HG03521 (cell line): Measurements from ENCODE around the gene HIVEP1.
A peak's percentile ranks its signal among the peaks of the same experiment; 100 is the strongest.

Experiments
- ATAC-seq: cut with Tn5 transposase; IDR thresholded peaks from one replicate; pipeline ENCODE4 v1.9.1; 2021; ENCODE audit warnings: mild to moderate bottlenecking, moderate library complexity; ENCODE audit not compliant: unreplicated experiment

The HIVEP1 gene

GRCh38 chr6:12047792-12048432, 35.8 kb downstream of the HIVEP1 start:
- no peak for ATAC-seq

- no peak for ATAC-seq
These were observed 36.5 kb downstream of the HIVEP1 start for GRCh38 chr6:12048609-12049008.

- no peak for ATAC-seq
These were observed 37.1 kb downstream of the HIVEP1 start for GRCh38 chr6:12049165-12049564.

GRCh38 chr6:12051861-12052368, 39.8 kb downstream of the HIVEP1 start:
- ATAC-seq, result peak; percentile 87

- ATAC-seq, result no peak
These were observed 46.3 kb downstream of the HIVEP1 start for GRCh38 chr6:12058172-12058961.

GRCh38 chr6:12060780-12061609, 48.9 kb downstream of the HIVEP1 start:
- peak; percentile 64 for ATAC-seq

- no peak for ATAC-seq
These were observed 50.5 kb downstream of the HIVEP1 start for GRCh38 chr6:12062605-12063004.

GRCh38 chr6:12064131-12064530, 52.0 kb downstream of the HIVEP1 start:
- no peak for ATAC-seq

GRCh38 chr6:12064538-12065071, 52.5 kb downstream of the HIVEP1 start:
- no peak for ATAC-seq

- ATAC-seq, result no peak
These were observed 53.4 kb downstream of the HIVEP1 start for GRCh38 chr6:12065321-12066140.

GRCh38 chr6:12066297-12066696, 54.2 kb downstream of the HIVEP1 start:
- ATAC-seq, result no peak

GRCh38 chr6:12068899-12069557, 56.9 kb downstream of the HIVEP1 start:
- ATAC-seq, result no peak

- ATAC-seq, result no peak
These were observed 57.9 kb downstream of the HIVEP1 start for GRCh38 chr6:12069891-12070529.

- no peak for ATAC-seq
These were observed 59.0 kb downstream of the HIVEP1 start for GRCh38 chr6:12071064-12071615.

- ATAC-seq, result no peak
These were observed 63.0 kb downstream of the HIVEP1 start for GRCh38 chr6:12075067-12075563.

- ATAC-seq, result no peak
These were observed 65.1 kb downstream of the HIVEP1 start for GRCh38 chr6:12077021-12077710.

- no peak for ATAC-seq
These were observed 65.9 kb downstream of the HIVEP1 start for GRCh38 chr6:12078014-12078413.

- ATAC-seq, result no peak
These were observed 69.7 kb downstream of the HIVEP1 start for GRCh38 chr6:12081771-12082170.
